ENCODE results near the gene FGFBP3. TPM values are rescaled to one million over a fixed set of nuclear protein-coding genes. Genes with fewer than 3 reads are reported as not detected.

FGFBP3 gene
- total and polyA plus RNA-seq, 2 of the 13 experiments (the other 11 are each of a cell fraction or from before 2014, with no cell fraction given): 0.50 to 2.0 TPM

GRCh38 chr10:91901784-91902677 is 7.3 kb downstream of the FGFBP3 start (continued):
- no peak for TF ChIP-seq SOX13 (IDR thresholded peaks at IDR 0.05)
- 0 out of 4 replicates have a peak, but pooled peaks of 1 of the 2 experiments have one; percentile 23 for TF ChIP-seq SOX13 (CRISPR knock-in tag; conservative IDR thresholded peaks at IDR 0.05 in 1 of 2, IDR thresholded peaks at IDR 0.05 in 1 of 2)
- TF ChIP-seq ZSCAN31 (CRISPR knock-in tag; IDR thresholded peaks at IDR 0.05; ENCODE audit: low read depth): no peak
- peak; percentile 56; the same call in 1 of the 2 replicates for TF ChIP-seq MED1 (CRISPR knock-in tag; IDR thresholded peaks at IDR 0.05)
- no peak for TF ChIP-seq ZNF333 (CRISPR knock-in tag; IDR thresholded peaks at IDR 0.05; ENCODE audit: borderline replicate concordance)
- TF ChIP-seq ZNF280D (CRISPR knock-in tag; IDR thresholded peaks at IDR 0.05): no peak
- TF ChIP-seq MBNL3 (CRISPR knock-in tag; conservative IDR thresholded peaks at IDR 0.05): no peak
- peak; percentile 64; the same call in 1 of the 2 replicates for TF ChIP-seq MIER3 (CRISPR knock-in tag; IDR thresholded peaks at IDR 0.05; ENCODE audit: borderline replicate concordance)
- no peak for TF ChIP-seq ZNF234 (CRISPR knock-in tag; conservative IDR thresholded peaks at IDR 0.05)
- TF ChIP-seq MEF2D (CRISPR knock-in tag; IDR thresholded peaks at IDR 0.05): no peak
- no peak for TF ChIP-seq MAFK (conservative IDR thresholded peaks at IDR 0.05 in 1 of 2, IDR thresholded peaks at IDR 0.05 in 1 of 2; ENCODE audit: low read length in 2 of 2)
- no peak for TF ChIP-seq EEA1 (CRISPR knock-in tag; IDR thresholded peaks at IDR 0.05; ENCODE audit: borderline replicate concordance)
- TF ChIP-seq IRX3 (CRISPR knock-in tag; IDR thresholded peaks at IDR 0.05; ENCODE audit: borderline replicate concordance, low read depth): no peak
- no peak for TF ChIP-seq ZNF136 (CRISPR knock-in tag; IDR thresholded peaks at IDR 0.05; ENCODE audit: low read depth)
- TF ChIP-seq ATF3 (CRISPR knock-in tag; IDR thresholded peaks at IDR 0.05): peak; percentile 84
- TF ChIP-seq FOXP1 (IDR thresholded peaks at IDR 0.05): no peak
- peak; percentile 70 for TF ChIP-seq FOXP1 (CRISPR knock-in tag; IDR thresholded peaks at IDR 0.05)
- peak; percentile 98 for TF ChIP-seq FOSL2 (CRISPR knock-in tag; IDR thresholded peaks at IDR 0.05)
- peak; percentile 53; the same call in 1 of the 2 replicates for TF ChIP-seq ERF (CRISPR knock-in tag; IDR thresholded peaks at IDR 0.05)
- TF ChIP-seq ZNF232 (CRISPR knock-in tag; IDR thresholded peaks at IDR 0.05; ENCODE audit: borderline replicate concordance): peak; percentile 60; the same call in 1 of the 2 replicates
- 0 out of 2 replicates have a peak, but pooled peaks have one; percentile 41 for TF ChIP-seq ZNF816 (CRISPR knock-in tag; IDR thresholded peaks at IDR 0.05; ENCODE audit: borderline replicate concordance)
- no peak for TF ChIP-seq ZNF576 (CRISPR knock-in tag; IDR thresholded peaks at IDR 0.05)
- TF ChIP-seq ZGPAT (CRISPR knock-in tag; IDR thresholded peaks at IDR 0.05): peak; percentile 56
- TF ChIP-seq NRL (CRISPR knock-in tag; IDR thresholded peaks at IDR 0.05; ENCODE audit: borderline replicate concordance): no peak
- no peak for TF ChIP-seq KLF11 (CRISPR knock-in tag; IDR thresholded peaks at IDR 0.05)
- no peak for TF ChIP-seq ZNF446 (CRISPR knock-in tag; IDR thresholded peaks at IDR 0.05)

All from HepG2 (cell line).